ENCODE measurements around the gene MTA1. TPM values are rescaled to one million over a fixed set of nuclear protein-coding genes. Genes with fewer than 3 reads are reported as not detected.

MTA1 gene
- total and polyA plus RNA-seq, 12 donors = 11.8 to 270 (median 59.5) TPM

GRCh38 chr14:105412771-105413543 is 6.7 kb upstream of the MTA1 start:
- peaks cover 4 to 8% of the 10 kb centered on the region in 2 donors for H3K4me1 ChIP-seq (replicated peaks in 1 of 2)
- WGBS, 4 donors = 72 to 83% (median 80%) methylated on average over 5 to 8 of the region's 8 CpGs
- DNase-seq = no peak
- H3K4me3 ChIP-seq = no peak overlapping the region
- H3K36me3 ChIP-seq (replicated peaks in 1 of 2) = no peaks in the 10 kb centered on the region
- H3K27ac ChIP-seq = no peak overlapping the region
- TF ChIP-seq, protein P1, sequence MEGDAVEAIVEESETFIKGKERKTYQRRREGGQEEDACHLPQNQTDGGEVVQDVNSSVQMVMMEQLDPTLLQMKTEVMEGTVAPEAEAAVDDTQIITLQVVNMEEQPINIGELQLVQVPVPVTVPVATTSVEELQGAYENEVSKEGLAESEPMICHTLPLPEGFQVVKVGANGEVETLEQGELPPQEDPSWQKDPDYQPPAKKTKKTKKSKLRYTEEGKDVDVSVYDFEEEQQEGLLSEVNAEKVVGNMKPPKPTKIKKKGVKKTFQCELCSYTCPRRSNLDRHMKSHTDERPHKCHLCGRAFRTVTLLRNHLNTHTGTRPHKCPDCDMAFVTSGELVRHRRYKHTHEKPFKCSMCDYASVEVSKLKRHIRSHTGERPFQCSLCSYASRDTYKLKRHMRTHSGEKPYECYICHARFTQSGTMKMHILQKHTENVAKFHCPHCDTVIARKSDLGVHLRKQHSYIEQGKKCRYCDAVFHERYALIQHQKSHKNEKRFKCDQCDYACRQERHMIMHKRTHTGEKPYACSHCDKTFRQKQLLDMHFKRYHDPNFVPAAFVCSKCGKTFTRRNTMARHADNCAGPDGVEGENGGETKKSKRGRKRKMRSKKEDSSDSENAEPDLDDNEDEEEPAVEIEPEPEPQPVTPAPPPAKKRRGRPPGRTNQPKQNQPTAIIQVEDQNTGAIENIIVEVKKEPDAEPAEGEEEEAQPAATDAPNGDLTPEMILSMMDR (IDR thresholded peaks at IDR 0.05) = no peak
- TF ChIP-seq POLR2A (IDR thresholded peaks at IDR 0.05) = no peak
- H3K27me3 ChIP-seq = peaks cover 16% of the 10 kb centered on the region
- intact Hi-C loops (cut with DNase I) = no loop called here
- H3K9me3 ChIP-seq (replicated peaks in 1 of 3) = no peaks in the 10 kb centered on the region

DNA sequence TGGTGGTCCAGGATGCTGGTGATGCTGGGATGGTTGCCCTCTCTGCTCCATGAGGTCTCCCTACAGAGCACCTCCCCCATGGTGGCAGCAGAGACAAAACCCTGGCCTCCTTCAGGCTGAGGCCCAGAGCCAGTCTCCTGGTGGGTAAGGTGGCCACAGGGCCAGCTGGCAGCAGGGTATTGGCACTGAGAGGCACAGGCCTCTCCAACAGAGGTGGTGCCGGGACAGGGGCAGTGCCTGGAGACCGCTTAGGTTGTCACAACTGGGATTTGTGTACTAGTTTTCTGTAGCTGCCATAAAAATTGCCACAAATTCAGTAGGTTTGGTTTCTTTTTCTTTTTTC is 6.1 kb upstream of the MTA1 start:
- Histone ChIP-seq H3K27ac (no peak overlapping the region), H3K27me3 (peaks cover 16% of the 10 kb centered on the region), H3K4me1 (replicated peaks in 1 of 2) (peaks cover 4 to 8% of the 10 kb centered on the region in 2 donors), H3K9me3 (replicated peaks in 1 of 3) (no peaks in the 10 kb centered on the region), H3K4me3 (no peak overlapping the region), H3K36me3 (replicated peaks in 1 of 2) (no peaks in the 10 kb centered on the region)
- DNase-seq = no peak
- intact Hi-C loops (cut with DNase I) = no loop called here
- WGBS, 4 donors = 94 to 100% (median 95%) methylated on average over 1 to 2 of the region's 2 CpGs
- no peak for TF ChIP-seq POLR2A (IDR thresholded peaks at IDR 0.05)
- TF ChIP-seq, protein P1 (IDR thresholded peaks at IDR 0.05) = no peak

DNA sequence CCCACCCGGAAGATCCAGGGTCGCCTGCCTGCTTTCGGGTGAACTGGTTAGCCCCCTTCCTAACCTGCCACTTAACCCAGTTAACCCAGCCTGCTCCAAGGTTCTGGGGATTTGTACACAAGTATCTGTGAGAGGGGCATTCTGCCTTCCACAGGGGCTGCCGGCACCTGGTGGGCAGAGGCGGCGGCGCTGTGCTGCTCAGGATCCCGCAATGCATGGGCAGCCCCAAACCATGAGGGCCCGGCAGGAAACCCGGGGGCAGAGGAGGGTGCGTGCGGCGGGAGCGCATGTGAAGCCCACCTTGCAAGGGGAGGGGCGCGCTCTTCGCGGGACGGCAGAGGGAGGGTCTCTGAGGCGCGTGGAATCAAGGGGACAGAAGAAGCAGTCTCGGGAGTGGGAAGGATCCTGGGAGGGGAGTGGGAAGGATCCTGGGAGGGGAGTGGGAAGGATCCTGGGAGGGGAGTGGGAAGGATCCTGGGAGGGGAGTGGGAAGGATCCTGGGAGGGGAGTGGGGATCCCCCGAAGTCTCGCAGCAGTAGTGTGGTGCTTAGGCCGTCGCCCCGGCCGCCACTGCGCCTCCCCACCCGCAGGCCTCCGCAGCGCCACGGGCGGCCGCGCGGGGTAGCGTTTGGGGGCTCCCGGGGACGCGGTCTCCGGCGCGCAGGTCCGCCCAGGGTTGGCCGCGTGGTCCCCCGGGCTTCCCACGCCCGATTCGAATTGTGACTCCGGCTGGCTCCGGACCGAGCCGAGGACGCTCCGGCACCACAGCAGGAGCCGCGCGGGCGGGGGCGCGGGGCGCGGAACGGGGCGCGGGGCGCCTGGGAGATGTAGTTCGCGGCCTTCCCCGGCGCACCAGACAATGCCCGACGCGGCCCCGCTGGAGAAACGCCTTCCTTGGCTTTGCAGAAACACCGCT is 4.9 kb upstream of the MTA1 start:
- Histone ChIP-seq H3K4me1 (replicated peaks in 1 of 2) (peaks cover 4 to 14% of the 10 kb centered on the region in 2 donors), H3K27ac (peak overlapping the region in 1 of 5 donors; percentile 18), H3K36me3 (replicated peaks in 1 of 2) (no peaks in the 10 kb centered on the region), H3K4me3 (peak overlapping the region in 2 of 4 donors; percentile 27 to 63), H3K9me3 (replicated peaks in 1 of 3) (no peaks in the 10 kb centered on the region), H3K27me3 (peaks cover 16% of the 10 kb centered on the region)
- 9 to 26% (median 13%) methylated on average over 27 to 79 of the region's 79 CpGs for WGBS, 4 donors
- TF ChIP-seq, protein P1 (IDR thresholded peaks at IDR 0.05) = peak in 5 of 6 experiments; percentile 35 to 81 (median 54)
- TF ChIP-seq POLR2A (IDR thresholded peaks at IDR 0.05) = no peak
- DNase-seq = peak; percentile 52 to 79 (median 62)
- intact Hi-C loops (cut with DNase I) = no loop called here

Measured in adrenal gland (tissue), 12 donors.